ENCODE results near the gene STXBP2.

Gene STXBP2

GRCh38 chr19:7605490-7606222, 31.3 kb upstream of the STXBP2 start:
- in situ Hi-C loops (cut with HindIII; ENCODE audit: low pct_unique_long_range_greater_than_20kb, low sequenced_read_pairs), result no loop called here
- no peak for TF ChIP-seq JUND (IDR thresholded peaks at IDR 0.05; ENCODE audit: low read depth)
- peak; percentile 65 to 98 for DNase-seq (ENCODE audit: low read depth in 1 of 2, low spot score in 1 of 2)

- no peak for DNase-seq (ENCODE audit: low read depth in 1 of 2, low spot score in 1 of 2)
- in situ Hi-C loops (cut with HindIII; ENCODE audit: low pct_unique_long_range_greater_than_20kb, low sequenced_read_pairs), result no loop called here
- TF ChIP-seq JUND (IDR thresholded peaks at IDR 0.05; ENCODE audit: low read depth), result no peak
Observed at GRCh38 chr19:7606289-7606688, 30.6 kb upstream of the STXBP2 start.

- in situ Hi-C loops (cut with HindIII; ENCODE audit: low pct_unique_long_range_greater_than_20kb, low sequenced_read_pairs), result no loop called here
- no peak for DNase-seq (ENCODE audit: low read depth in 1 of 2, low spot score in 1 of 2)
- TF ChIP-seq JUND (IDR thresholded peaks at IDR 0.05; ENCODE audit: low read depth), result no peak
Observed at GRCh38 chr19:7607212-7607873, 29.6 kb upstream of the STXBP2 start.

- in situ Hi-C loops (cut with HindIII; ENCODE audit: low pct_unique_long_range_greater_than_20kb, low sequenced_read_pairs), result no loop called here
- no peak for TF ChIP-seq JUND (IDR thresholded peaks at IDR 0.05; ENCODE audit: low read depth)
Observed at GRCh38 chr19:7607874-7608560, 28.9 kb upstream of the STXBP2 start.

GRCh38 chr19:7610491-7611240, 26.2 kb upstream of the STXBP2 start:
- TF ChIP-seq JUND (IDR thresholded peaks at IDR 0.05; ENCODE audit: low read depth), result no peak
- in situ Hi-C loops (cut with HindIII; ENCODE audit: low pct_unique_long_range_greater_than_20kb, low sequenced_read_pairs), result no loop called here
- no peak for DNase-seq (ENCODE audit: low read depth in 1 of 2, low spot score in 1 of 2)

More at GRCh38 chr19:7607874-7608560, 28.9 kb upstream of the STXBP2 start:
- DNase-seq (ENCODE audit: low read depth in 1 of 2, low spot score in 1 of 2), result no peak

GRCh38 chr19:7611541-7612279, 25.2 kb upstream of the STXBP2 start:
- no peak for DNase-seq (ENCODE audit: low read depth in 1 of 2, low spot score in 1 of 2)
- no peak for TF ChIP-seq JUND (IDR thresholded peaks at IDR 0.05; ENCODE audit: low read depth)
- in situ Hi-C loops (cut with HindIII; ENCODE audit: low pct_unique_long_range_greater_than_20kb, low sequenced_read_pairs), result no loop called here

- no peak for DNase-seq (ENCODE audit: low read depth in 1 of 2, low spot score in 1 of 2)
- in situ Hi-C loops (cut with HindIII; ENCODE audit: low pct_unique_long_range_greater_than_20kb, low sequenced_read_pairs), result no loop called here
- TF ChIP-seq JUND (IDR thresholded peaks at IDR 0.05; ENCODE audit: low read depth), result no peak
Observed at GRCh38 chr19:7612282-7613274, 24.3 kb upstream of the STXBP2 start.

- in situ Hi-C loops (cut with HindIII; ENCODE audit: low pct_unique_long_range_greater_than_20kb, low sequenced_read_pairs), result no loop called here
- DNase-seq (ENCODE audit: low read depth in 1 of 2, low spot score in 1 of 2), result no peak
- no peak for TF ChIP-seq JUND (IDR thresholded peaks at IDR 0.05; ENCODE audit: low read depth)
Observed at GRCh38 chr19:7614859-7615741, 21.8 kb upstream of the STXBP2 start.

GRCh38 chr19:7617172-7617571, 19.7 kb upstream of the STXBP2 start:
- TF ChIP-seq JUND (IDR thresholded peaks at IDR 0.05; ENCODE audit: low read depth), result no peak
- DNase-seq (ENCODE audit: low read depth in 1 of 2, low spot score in 1 of 2), result no peak
- in situ Hi-C loops (cut with HindIII; ENCODE audit: low pct_unique_long_range_greater_than_20kb, low sequenced_read_pairs), result no loop called here

GRCh38 chr19:7617735-7618134, 19.2 kb upstream of the STXBP2 start:
- in situ Hi-C loops (cut with HindIII; ENCODE audit: low pct_unique_long_range_greater_than_20kb, low sequenced_read_pairs), result no loop called here
- no peak for TF ChIP-seq JUND (IDR thresholded peaks at IDR 0.05; ENCODE audit: low read depth)
- no peak for DNase-seq (ENCODE audit: low read depth in 1 of 2, low spot score in 1 of 2)

Data from T47D (cell line).